Mononuclear cell (primary cell): ENCODE measurements around the gene FGFR3. TPM values are rescaled to one million over a fixed set of nuclear protein-coding genes. Genes with fewer than 3 reads are reported as not detected.

Experiments
- H3K27me3 ChIP-seq: 2 replicates; pipeline ENCODE4 v1.6.0; 2011; ENCODE audit warnings: low read length, control low read depth; ENCODE audit not compliant: insufficient read depth
- H3K4me1 ChIP-seq: 2 replicates; pipeline ENCODE4 v1.5.1; 2011; ENCODE audit warnings: mild to moderate bottlenecking, low read length, control low read depth; ENCODE audit not compliant: insufficient read depth
- H3K4me3 ChIP-seq: 2 replicates; pipeline ENCODE4 v1.5.1; 2011; ENCODE audit warnings: mild to moderate bottlenecking, low read length, moderate library complexity
- H3K9me3 ChIP-seq: 2 replicates; pipeline ENCODE4 v1.5.1; 2011; ENCODE audit warnings: low read depth, mild to moderate bottlenecking, control low read depth, low read length
- total RNA-seq: library from RNA; depleted of rRNA; stranded (reverse); fragments of >200 nt; gene quantifications from one replicate; pipeline ENCODE4 v1.2.3, GENCODE V29; 2012

The FGFR3 gene
- total RNA-seq, 1 donor = under 0.01 TPM

DNA sequence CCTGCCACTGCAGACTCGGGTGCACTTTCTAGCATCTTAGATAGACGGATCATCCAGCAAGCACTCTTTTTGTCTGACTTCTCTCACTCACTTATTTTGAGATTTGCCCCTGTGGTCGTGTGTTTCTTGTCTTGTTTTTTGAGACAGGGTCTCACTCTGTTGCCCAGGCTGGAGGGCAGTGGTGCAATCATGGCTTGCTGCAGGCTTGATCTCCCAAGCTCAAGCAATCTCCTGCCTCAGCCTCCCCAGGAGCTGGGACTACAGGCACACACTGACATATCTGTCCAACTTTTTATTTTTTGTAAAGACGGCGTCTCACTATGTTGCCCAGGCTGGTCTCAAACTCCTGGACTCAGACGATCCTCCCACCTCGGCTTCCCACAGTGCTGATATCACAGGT, 26.7 kb downstream of the FGFR3 start:
- Histone ChIP-seq H3K27me3 (no peaks in the 10 kb centered on the region), H3K4me3 (no peak overlapping the region), H3K4me1 (no peaks in the 10 kb centered on the region), H3K9me3 (no peaks in the 10 kb centered on the region)

GRCh38 chr4:1821679-1822567, 28.8 kb downstream of the FGFR3 start:
- H3K4me1 ChIP-seq = no peaks in the 10 kb centered on the region
- H3K27me3 ChIP-seq = no peaks in the 10 kb centered on the region
- no peaks in the 10 kb centered on the region for H3K9me3 ChIP-seq

GRCh38 chr4:1822568-1823544, 29.8 kb downstream of the FGFR3 start:
- H3K4me1 ChIP-seq = no peaks in the 10 kb centered on the region
- H3K4me3 ChIP-seq = no peak overlapping the region
- H3K9me3 ChIP-seq = no peaks in the 10 kb centered on the region
- H3K27me3 ChIP-seq = no peaks in the 10 kb centered on the region

More at GRCh38 chr4:1821679-1822567, 28.8 kb downstream of the FGFR3 start:
- no peak overlapping the region for H3K4me3 ChIP-seq

- Histone ChIP-seq H3K9me3 (no peaks in the 10 kb centered on the region), H3K4me1 (no peaks in the 10 kb centered on the region), H3K4me3 (no peak overlapping the region), H3K27me3 (no peaks in the 10 kb centered on the region)
Measured at GRCh38 chr4:1823545-1823932, 30.4 kb downstream of the FGFR3 start.

GRCh38 chr4:1824746-1825145, 31.7 kb downstream of the FGFR3 start:
- Histone ChIP-seq H3K9me3 (no peaks in the 10 kb centered on the region), H3K4me3 (no peak overlapping the region), H3K4me1 (no peaks in the 10 kb centered on the region), H3K27me3 (no peaks in the 10 kb centered on the region)

DNA sequence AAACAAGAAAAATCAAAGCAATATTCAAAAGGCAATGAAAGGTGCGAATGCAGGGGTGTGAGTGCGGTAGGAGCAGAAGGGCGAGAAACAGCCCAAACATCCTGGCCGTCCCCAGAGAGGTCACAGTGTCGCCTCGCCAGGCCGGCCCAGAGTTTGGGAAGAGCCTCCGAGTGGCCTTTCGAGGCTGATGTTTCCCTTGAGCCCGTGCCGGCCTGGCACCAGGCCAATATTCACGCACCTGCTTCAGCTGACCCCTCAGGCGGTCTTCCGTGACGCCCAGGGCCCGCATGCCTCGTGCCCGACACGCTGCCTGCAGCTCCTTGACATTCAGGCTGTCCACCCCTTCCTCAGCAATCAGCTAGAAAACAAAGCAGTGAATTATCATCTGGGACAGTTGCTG, 32.2 kb downstream of the FGFR3 start:
- no peaks in the 10 kb centered on the region for H3K9me3 ChIP-seq
- H3K27me3 ChIP-seq = no peaks in the 10 kb centered on the region
- H3K4me1 ChIP-seq = no peaks in the 10 kb centered on the region
- H3K4me3 ChIP-seq = no peak overlapping the region

DNA sequence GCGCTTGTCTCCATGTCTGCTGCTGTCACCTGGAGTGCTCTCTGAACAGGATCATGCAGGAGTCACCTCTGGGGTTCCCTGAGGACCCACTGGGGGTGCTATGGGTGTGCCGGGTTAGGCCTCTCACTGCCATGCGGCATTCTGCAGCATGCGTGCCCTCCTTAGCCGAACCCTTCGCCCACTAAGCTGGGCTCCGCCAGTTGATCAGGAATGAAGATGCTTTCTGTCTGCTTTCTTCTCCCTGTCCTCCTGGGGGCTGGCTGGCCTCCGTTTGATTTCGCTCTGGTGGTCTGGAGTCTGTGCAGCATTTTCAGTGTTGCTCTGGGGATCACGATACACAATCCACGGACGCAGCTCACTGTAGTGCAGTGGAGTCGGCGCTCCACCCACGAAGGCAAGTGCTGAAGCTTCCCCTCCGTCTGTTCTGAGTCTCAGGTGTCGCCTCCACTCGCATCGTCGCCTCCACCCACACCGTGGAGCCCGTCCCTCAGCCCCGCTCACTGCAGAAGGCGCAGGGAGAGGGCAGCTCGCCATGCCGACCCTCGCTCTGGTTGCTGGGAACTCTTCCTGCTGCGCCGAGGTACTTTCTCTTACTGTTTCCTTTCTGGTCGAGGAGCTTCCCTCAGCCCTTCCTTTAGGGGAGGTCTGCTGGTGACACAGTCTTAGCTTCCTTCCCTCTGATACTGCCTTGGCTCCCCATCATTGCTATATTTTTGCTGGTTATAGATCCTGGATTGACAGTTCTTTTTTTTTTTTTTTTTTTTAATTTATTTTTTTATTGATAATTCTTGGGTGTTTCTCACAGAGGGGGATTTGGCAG, 33.6 kb downstream of the FGFR3 start:
- Histone ChIP-seq H3K27me3 (no peaks in the 10 kb centered on the region), H3K4me1 (no peaks in the 10 kb centered on the region), H3K4me3 (no peak overlapping the region), H3K9me3 (no peaks in the 10 kb centered on the region)

GRCh38 chr4:1830234-1830633, 37.1 kb downstream of the FGFR3 start:
- no peak overlapping the region for H3K4me3 ChIP-seq
- H3K27me3 ChIP-seq = no peaks in the 10 kb centered on the region
- no peaks in the 10 kb centered on the region for H3K9me3 ChIP-seq
- no peaks in the 10 kb centered on the region for H3K4me1 ChIP-seq

GRCh38 chr4:1830642-1831228, 37.6 kb downstream of the FGFR3 start:
- Histone ChIP-seq H3K4me3 (no peak overlapping the region), H3K4me1 (no peaks in the 10 kb centered on the region), H3K9me3 (no peaks in the 10 kb centered on the region), H3K27me3 (no peaks in the 10 kb centered on the region)

- H3K9me3 ChIP-seq = no peaks in the 10 kb centered on the region
- no peak overlapping the region for H3K4me3 ChIP-seq
- no peaks in the 10 kb centered on the region for H3K27me3 ChIP-seq
Measured at GRCh38 chr4:1831331-1831730, 38.2 kb downstream of the FGFR3 start.

GRCh38 chr4:1832690-1833089, 39.6 kb downstream of the FGFR3 start:
- Histone ChIP-seq H3K27me3 (no peaks in the 10 kb centered on the region), H3K9me3 (no peaks in the 10 kb centered on the region), H3K4me3 (no peak overlapping the region), H3K4me1 (no peaks in the 10 kb centered on the region)

More at GRCh38 chr4:1831331-1831730, 38.2 kb downstream of the FGFR3 start:
- H3K4me1 ChIP-seq = no peaks in the 10 kb centered on the region

DNA sequence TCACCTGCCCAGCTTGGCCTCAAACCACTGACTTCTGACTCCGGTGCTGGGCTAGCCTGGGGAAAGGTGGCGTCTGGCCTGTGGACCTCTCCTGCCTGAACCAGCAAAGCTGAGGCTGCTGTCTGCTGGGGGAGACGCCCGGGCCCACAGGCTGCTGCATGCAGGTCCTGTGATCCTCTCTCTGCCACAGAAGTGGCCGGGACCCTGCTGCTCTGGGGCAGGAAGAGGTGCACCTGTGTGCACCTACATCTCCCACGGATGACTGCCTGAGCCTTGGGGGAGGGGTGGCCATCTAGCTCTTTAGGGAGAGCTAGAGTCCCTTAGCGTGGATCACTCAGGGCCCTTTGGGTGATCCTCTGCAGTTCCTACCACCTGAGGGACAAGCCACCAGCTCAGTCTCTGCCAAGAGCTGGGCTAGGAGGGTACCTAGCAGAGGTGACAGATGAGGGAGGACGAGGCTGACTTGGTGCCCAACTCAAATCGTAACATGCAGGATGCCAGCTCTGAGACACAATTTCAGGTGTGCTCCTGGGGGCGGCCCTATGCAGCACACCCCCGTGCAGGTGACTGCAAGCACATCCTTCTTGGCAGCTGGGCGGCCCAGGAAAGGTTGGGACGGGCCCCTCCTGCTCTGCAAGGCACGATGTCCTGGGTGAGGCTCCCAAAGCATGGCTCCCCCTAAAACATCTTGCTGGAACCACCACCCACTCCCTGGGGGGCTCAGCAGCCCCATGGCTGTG, 40.4 kb downstream of the FGFR3 start:
- Histone ChIP-seq H3K4me3 (no peak overlapping the region), H3K4me1 (no peaks in the 10 kb centered on the region), H3K9me3 (no peaks in the 10 kb centered on the region), H3K27me3 (no peaks in the 10 kb centered on the region)

DNA sequence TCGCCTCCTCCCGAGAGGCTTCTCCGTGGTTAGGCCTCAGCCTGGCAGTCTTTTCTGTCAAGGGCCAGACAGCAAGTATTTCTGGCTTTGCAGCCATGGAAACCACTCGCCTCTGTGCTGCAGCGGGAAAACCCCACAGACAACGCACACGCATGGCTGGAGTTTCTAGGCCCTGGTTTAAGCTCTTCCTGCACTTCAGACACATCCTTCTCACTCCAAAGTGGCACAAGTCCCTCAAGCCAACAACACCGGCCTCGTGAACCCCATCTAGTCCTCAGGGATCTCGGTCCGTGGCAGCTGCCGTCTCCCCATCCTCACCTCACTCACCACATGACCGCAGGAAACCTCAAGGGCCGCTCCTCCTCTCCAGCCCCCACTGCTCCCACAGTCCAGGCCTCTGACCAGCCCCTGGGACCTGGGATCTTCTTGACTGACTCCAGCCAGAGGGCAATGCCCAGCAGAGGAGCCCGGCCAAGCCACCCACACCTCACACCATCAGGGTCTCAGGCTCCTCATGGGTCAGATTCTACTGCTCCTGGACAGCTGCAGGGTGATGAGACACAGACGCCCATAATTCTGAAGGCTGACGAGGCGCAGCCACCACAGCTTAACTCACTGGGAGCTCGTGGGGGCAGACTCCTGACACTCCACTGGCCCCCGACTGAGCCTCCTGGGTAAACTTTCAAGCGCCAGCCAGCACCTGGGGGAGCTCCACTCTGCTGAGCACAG, 41.1 kb downstream of the FGFR3 start:
- Histone ChIP-seq H3K4me3 (no peak overlapping the region), H3K27me3 (no peaks in the 10 kb centered on the region)

More for the DNA sequence above, 41.1 kb downstream of the FGFR3 start:
- Histone ChIP-seq H3K9me3 (no peaks in the 10 kb centered on the region), H3K4me1 (no peaks in the 10 kb centered on the region)
